GM06990 (cell line): Measurements from ENCODE around the gene B3GNT7.

Experiments
- DNase-seq: peaks from one replicate; pipeline ENCODE4 v3.0.0-alpha.2; 2011; ENCODE audit not compliant: insufficient read length; ENCODE audit errors: extremely low read depth
- H3K27me3 ChIP-seq: replicated peaks from 2 replicates; pipeline ENCODE4 v1.6.0; 2011; ENCODE audit warnings: low read length; ENCODE audit not compliant: control insufficient read depth, insufficient read depth
- H3K36me3 ChIP-seq: 2 replicates; pipeline ENCODE4 v1.5.1; 2011; ENCODE audit warnings: low read length; ENCODE audit not compliant: control insufficient read depth, insufficient read depth
- H3K4me3 ChIP-seq: replicated peaks from 2 replicates; pipeline ENCODE4 v1.5.1; 2011; ENCODE audit warnings: low read depth, mild to moderate bottlenecking, control low read depth, low read length
- TF ChIP-seq, protein P1 (sequence below): IDR thresholded peaks from 2 replicates; pipeline ENCODE4 v1.5.1; 2011; ENCODE audit warnings: low read length, control low read depth, mild to moderate bottlenecking, inconsistent platforms; ENCODE audit not compliant: insufficient read depth, poor library complexity, severe bottlenecking

B3GNT7 gene

GRCh38 chr2:231369580-231370428, 25.7 kb upstream of the B3GNT7 start:
- no peak overlapping the region for H3K4me3 ChIP-seq
- TF ChIP-seq, protein P1, sequence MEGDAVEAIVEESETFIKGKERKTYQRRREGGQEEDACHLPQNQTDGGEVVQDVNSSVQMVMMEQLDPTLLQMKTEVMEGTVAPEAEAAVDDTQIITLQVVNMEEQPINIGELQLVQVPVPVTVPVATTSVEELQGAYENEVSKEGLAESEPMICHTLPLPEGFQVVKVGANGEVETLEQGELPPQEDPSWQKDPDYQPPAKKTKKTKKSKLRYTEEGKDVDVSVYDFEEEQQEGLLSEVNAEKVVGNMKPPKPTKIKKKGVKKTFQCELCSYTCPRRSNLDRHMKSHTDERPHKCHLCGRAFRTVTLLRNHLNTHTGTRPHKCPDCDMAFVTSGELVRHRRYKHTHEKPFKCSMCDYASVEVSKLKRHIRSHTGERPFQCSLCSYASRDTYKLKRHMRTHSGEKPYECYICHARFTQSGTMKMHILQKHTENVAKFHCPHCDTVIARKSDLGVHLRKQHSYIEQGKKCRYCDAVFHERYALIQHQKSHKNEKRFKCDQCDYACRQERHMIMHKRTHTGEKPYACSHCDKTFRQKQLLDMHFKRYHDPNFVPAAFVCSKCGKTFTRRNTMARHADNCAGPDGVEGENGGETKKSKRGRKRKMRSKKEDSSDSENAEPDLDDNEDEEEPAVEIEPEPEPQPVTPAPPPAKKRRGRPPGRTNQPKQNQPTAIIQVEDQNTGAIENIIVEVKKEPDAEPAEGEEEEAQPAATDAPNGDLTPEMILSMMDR: no peak

GRCh38 chr2:231370429-231370748, 25.1 kb upstream of the B3GNT7 start:
- Histone ChIP-seq H3K4me3 (no peak overlapping the region), H3K36me3 (no peaks in the 10 kb centered on the region), H3K27me3 (no peaks in the 10 kb centered on the region)
- DNase-seq: no peak
- TF ChIP-seq, protein P1: no peak

More at GRCh38 chr2:231369580-231370428, 25.7 kb upstream of the B3GNT7 start:
- DNase-seq: no peak
- Histone ChIP-seq H3K36me3 (no peaks in the 10 kb centered on the region), H3K27me3 (no peaks in the 10 kb centered on the region)

DNA sequence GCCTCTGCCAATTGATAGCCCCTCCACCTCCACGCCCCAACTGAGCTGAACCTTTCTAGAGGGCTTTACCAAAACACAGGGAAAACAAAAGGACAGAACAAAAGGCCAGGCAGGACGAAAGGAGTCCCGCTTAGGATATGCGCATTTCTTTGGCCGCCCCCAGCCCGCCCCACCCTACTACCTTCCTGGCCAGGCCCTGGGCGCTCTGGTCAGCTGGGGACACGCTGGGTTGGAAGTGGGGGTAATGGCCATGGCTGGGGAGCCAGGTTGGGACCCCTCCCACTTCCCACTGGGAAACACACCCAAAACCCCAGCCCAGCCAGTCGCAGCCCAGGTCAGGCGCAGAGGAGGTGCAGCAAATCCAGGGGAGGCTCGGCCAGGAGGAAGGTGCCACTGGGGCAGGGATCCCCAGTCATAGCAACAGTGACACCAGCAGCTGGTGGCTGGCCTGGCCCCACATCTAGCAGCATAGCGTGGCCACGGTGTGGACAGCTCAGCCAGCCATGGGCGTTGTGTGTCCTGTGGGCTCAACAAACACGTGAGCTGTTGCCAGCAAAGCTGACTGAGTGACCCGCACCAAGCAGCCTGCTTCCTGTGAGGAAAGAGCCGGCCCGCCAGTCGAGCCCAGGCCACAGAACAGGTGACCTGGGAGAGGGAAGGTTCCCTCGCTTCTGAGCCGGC, 24.6 kb upstream of the B3GNT7 start:
- Histone ChIP-seq H3K27me3 (no peaks in the 10 kb centered on the region), H3K36me3 (no peaks in the 10 kb centered on the region), H3K4me3 (no peak overlapping the region)
- no peak for DNase-seq
- TF ChIP-seq, protein P1: no peak

- Histone ChIP-seq H3K36me3 (no peaks in the 10 kb centered on the region), H3K4me3 (no peak overlapping the region), H3K27me3 (no peaks in the 10 kb centered on the region)
- TF ChIP-seq, protein P1: no peak
- DNase-seq: no peak
Observed at GRCh38 chr2:231371430-231372054, 24.0 kb upstream of the B3GNT7 start.

GRCh38 chr2:231372326-231372725, 23.2 kb upstream of the B3GNT7 start:
- TF ChIP-seq, protein P1: no peak
- Histone ChIP-seq H3K4me3 (no peak overlapping the region), H3K27me3 (no peaks in the 10 kb centered on the region), H3K36me3 (no peaks in the 10 kb centered on the region)
- no peak for DNase-seq
